Esophagus squamous epithelium (tissue), 5 donors: ENCODE data around the gene COL23A1. TPM values are rescaled to one million over a fixed set of nuclear protein-coding genes. Genes with fewer than 3 reads are reported as not detected.

Experiments used
- DNase-seq: peaks from one replicate; lab custom pipeline; 2025; lab: John Stamatoyannopoulos, UW
- H3K27ac ChIP-seq, 4 donors: fragments of 200-600 bp; sonication (generic); one replicate each; pipeline ENCODE4 v1.5.1; 2016 to 2019; ENCODE audit warnings: mild to moderate bottlenecking in 1 of 4
- H3K27me3 ChIP-seq, 4 donors: fragments of 200-600 bp; sonication (generic); 1 replicate in 3 of 4; 2 replicates in 1 of 4; pipeline versions ENCODE4 v1.5.1 to v1.6.0; 2017 to 2021; ENCODE audit warnings: antibody characterized with exemption in 1 of 4
- H3K36me3 ChIP-seq, 3 donors: fragments of 200-600 bp; sonication (generic); one replicate each; pipeline ENCODE4 v1.5.1; 2016 to 2019
- H3K4me1 ChIP-seq, 3 donors: fragments of 200-600 bp; sonication (generic); one replicate each; pipeline ENCODE4 v1.5.1; 2017 to 2019
- H3K4me3 ChIP-seq, 4 donors: fragments of 200-600 bp; sonication (generic); 1 replicate in 3 of 4; 2 replicates in 1 of 4; pipeline ENCODE4 v1.5.1; 2016 to 2019; ENCODE audit warnings: mild to moderate bottlenecking in 2 of 4, moderate library complexity in 1 of 4
- H3K9me3 ChIP-seq, 3 donors: fragments of 200-600 bp; sonication (generic); one replicate each; pipeline ENCODE4 v1.5.1; 2016 to 2019
- CTCF ChIP-seq, 6 experiments: fragments of 450-650 bp in 4 of 6; fragments of 200-600 bp in 2 of 6; sonication (generic) in 2 of 6; IDR thresholded peaks; one replicate each; pipeline ENCODE4 v1.5.1; 2016 to 2019; ENCODE audit warnings: antibody characterized with exemption in 6 of 6, mild to moderate bottlenecking in 4 of 6, moderate library complexity in 4 of 6
- POLR2A ChIP-seq, 4 donors: fragments of 450-650 bp; IDR thresholded peaks; one replicate each; pipeline ENCODE4 v1.6.1; 2017; ENCODE audit warnings: antibody characterized with exemption in 4 of 4, mild to moderate bottlenecking in 4 of 4, moderate library complexity in 3 of 4
- WGBS, 2 donors: methylation state at CpG; one replicate each; pipeline ENCODE4 v1.1.5; 2018; 5-methylcytosine and 5-hydroxymethylcytosine counted together
- intact Hi-C: fragments of 100-400 bp; cut with DNase I; formaldehyde crosslinking; loops from one replicate; pipeline ENCODE4 v1.15.0; 2022
- total RNA-seq, 4 donors: library from RNA; depleted of rRNA; stranded (reverse); fragments of >200 nt; gene quantifications; one replicate each; pipeline ENCODE4 v1.1.0, GENCODE V29; 2016
- donor health status: DM: yes; HTN: yes; CAD: no.

COL23A1 gene
- total RNA-seq, 4 donors from 2014 or later = 0.41 to 1.5 (median 0.44) TPM; not detected in 1

GRCh38 chr5:178455480-178455835, 134.7 kb downstream of the COL23A1 start:
- Histone ChIP-seq H3K4me3 (no peak overlapping the region), H3K4me1 (peaks cover 0 to 6% (median 0%) of the 10 kb centered on the region in 3 donors), H3K27me3 (peaks cover 0 to under 1% (median 0%) of the 10 kb centered on the region in 4 donors), H3K27ac (no peak overlapping the region), H3K9me3 (no peaks in the 10 kb centered on the region), H3K36me3 (no peaks in the 10 kb centered on the region)
- DNase-seq = no peak
- intact Hi-C loops = no loop called here
- 82 to 94% methylated on average over 12 to 13 of the region's 14 CpGs for WGBS, 2 donors
- TF ChIP-seq CTCF (IDR thresholded peaks at IDR 0.05) = no peak
- no peak for TF ChIP-seq POLR2A (IDR thresholded peaks at IDR 0.05)

- WGBS, 2 donors = 82 to 88% methylated on average over 7 to 10 of the region's 22 CpGs
Measured at GRCh38 chr5:178454821-178455479, 135.2 kb downstream of the COL23A1 start.

GRCh38 chr5:178454303-178454702, 135.9 kb downstream of the COL23A1 start:
- no peak for TF ChIP-seq CTCF (IDR thresholded peaks at IDR 0.05)
- TF ChIP-seq POLR2A (IDR thresholded peaks at IDR 0.05) = no peak
- Histone ChIP-seq H3K27ac (no peak overlapping the region), H3K27me3 (peaks cover 0 to 12% (median 0%) of the 10 kb centered on the region in 4 donors), H3K36me3 (no peaks in the 10 kb centered on the region), H3K9me3 (no peaks in the 10 kb centered on the region), H3K4me3 (no peak overlapping the region), H3K4me1 (peaks cover 0 to 5% (median 0%) of the 10 kb centered on the region in 3 donors)
- no peak for DNase-seq
- WGBS, 2 donors = 80 to 86% methylated on average over 1 to 3 of the region's 3 CpGs
- intact Hi-C loops = no loop called here

More at GRCh38 chr5:178454821-178455479, 135.2 kb downstream of the COL23A1 start:
- Histone ChIP-seq H3K36me3 (no peaks in the 10 kb centered on the region), H3K27ac (no peak overlapping the region), H3K4me1 (peaks cover 0 to 5% (median 0%) of the 10 kb centered on the region in 3 donors), H3K4me3 (no peak overlapping the region), H3K9me3 (no peaks in the 10 kb centered on the region), H3K27me3 (peaks cover 0 to 6% (median 0%) of the 10 kb centered on the region in 4 donors)
- TF ChIP-seq CTCF (IDR thresholded peaks at IDR 0.05) = no peak
- TF ChIP-seq POLR2A (IDR thresholded peaks at IDR 0.05) = no peak
- intact Hi-C loops = no loop called here
- no peak for DNase-seq

GRCh38 chr5:178453224-178453623, 137.0 kb downstream of the COL23A1 start:
- H3K9me3 ChIP-seq = no peaks in the 10 kb centered on the region
- H3K27me3 ChIP-seq = peaks cover 0 to 17% (median 0%) of the 10 kb centered on the region in 4 donors
- H3K4me1 ChIP-seq = peaks cover 0 to 5% (median 0%) of the 10 kb centered on the region in 3 donors
- TF ChIP-seq POLR2A (IDR thresholded peaks at IDR 0.05) (no peak), CTCF (IDR thresholded peaks at IDR 0.05) (no peak)
- no peak for DNase-seq
- intact Hi-C loops = no loop called here
- 21 to 34% methylated on average over 4 of the region's 4 CpGs for WGBS, 2 donors
- H3K4me3 ChIP-seq = no peak overlapping the region
- no peak overlapping the region for H3K27ac ChIP-seq
- H3K36me3 ChIP-seq = no peaks in the 10 kb centered on the region
